HG02970 (cell line): ENCODE measurements around the gene FILIP1.

Experiments used
- ATAC-seq: cut with Tn5 transposase; IDR thresholded peaks from one replicate; pipeline ENCODE4 v1.9.1; 2021; ENCODE audit warnings: mild to moderate bottlenecking, moderate library complexity, moderate number of reproducible peaks; ENCODE audit not compliant: unreplicated experiment, low FRiP score

Gene FILIP1

GRCh38 chr6:75280131-75280855 is 213.3 kb downstream of the FILIP1 start:
- no peak for ATAC-seq

DNA sequence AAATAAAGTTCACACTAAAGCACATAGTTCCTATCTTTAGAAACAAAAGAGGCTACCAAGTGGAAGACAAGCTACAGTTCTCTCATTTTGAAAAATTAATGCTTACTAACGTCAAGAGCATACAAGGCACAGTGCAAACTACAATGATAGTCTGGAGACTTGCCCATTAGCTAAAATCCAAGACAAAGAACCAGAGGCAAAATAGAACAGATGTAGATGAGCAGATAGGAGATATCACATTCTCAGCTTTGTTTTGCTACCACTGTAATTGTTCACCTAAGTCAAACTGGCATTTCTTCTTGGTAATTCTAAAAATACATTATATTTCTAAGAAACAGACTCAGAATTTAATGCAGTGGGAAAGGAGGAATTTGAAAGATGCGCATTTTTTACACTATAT is 214.2 kb downstream of the FILIP1 start:
- ATAC-seq = no peak

GRCh38 chr6:75278474-75279077 is 215.0 kb downstream of the FILIP1 start:
- no peak for ATAC-seq

DNA sequence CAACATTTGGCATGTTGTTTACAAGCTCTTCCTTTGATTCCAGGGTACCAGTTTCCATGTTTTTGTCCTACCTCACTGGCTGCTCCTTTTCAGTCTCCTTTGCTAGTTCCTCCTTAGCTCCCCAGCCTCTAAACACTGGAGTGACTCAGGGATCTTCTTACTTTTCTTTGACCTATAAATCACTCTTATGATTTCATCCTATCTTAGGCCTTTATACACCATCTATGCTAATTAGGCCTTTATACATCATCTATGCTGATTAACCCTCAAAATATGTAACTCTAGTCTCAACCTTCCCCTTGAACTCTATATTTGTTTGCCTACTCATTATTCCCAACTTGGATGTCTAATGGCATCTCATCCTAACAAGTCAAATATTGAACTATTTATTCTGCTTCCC is 218.5 kb downstream of the FILIP1 start:
- no peak for ATAC-seq

GRCh38 chr6:75273009-75273408 is 220.6 kb downstream of the FILIP1 start:
- ATAC-seq = no peak

DNA sequence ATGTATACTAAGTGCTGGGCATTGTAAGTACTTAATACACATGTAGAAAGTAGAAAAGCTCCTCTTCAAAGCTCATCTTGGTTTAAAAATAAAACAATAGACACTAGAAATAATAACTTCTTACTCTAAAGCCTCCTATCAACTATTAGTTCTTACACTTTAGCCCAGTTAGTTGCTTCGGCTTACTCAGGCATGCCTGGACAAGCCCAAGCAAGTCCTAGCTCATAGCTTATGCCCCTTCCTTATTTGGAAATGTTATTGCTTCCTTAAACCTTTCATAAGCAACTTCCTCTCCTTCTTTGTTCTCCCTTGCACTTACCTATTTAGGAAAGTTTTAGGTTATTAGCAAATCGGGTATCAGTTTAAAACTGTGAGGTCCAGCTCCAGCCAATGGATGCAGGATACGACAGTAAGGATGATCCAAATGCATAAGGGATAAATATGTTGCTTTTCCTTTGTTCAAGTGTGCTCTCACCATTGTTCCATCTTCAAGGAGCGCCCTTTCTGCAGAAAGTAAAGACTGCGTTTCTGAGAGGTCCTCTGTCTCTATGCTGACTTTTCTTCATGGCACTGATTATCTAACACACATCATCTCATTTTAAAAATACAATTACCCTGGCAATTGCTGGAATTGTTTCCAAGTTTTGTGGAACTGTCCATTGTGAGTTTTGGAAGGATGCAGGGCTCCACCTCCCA is 221.3 kb downstream of the FILIP1 start:
- no peak for ATAC-seq

- no peak for ATAC-seq
These were observed 224.6 kb downstream of the FILIP1 start for GRCh38 chr6:75268988-75269354.

DNA sequence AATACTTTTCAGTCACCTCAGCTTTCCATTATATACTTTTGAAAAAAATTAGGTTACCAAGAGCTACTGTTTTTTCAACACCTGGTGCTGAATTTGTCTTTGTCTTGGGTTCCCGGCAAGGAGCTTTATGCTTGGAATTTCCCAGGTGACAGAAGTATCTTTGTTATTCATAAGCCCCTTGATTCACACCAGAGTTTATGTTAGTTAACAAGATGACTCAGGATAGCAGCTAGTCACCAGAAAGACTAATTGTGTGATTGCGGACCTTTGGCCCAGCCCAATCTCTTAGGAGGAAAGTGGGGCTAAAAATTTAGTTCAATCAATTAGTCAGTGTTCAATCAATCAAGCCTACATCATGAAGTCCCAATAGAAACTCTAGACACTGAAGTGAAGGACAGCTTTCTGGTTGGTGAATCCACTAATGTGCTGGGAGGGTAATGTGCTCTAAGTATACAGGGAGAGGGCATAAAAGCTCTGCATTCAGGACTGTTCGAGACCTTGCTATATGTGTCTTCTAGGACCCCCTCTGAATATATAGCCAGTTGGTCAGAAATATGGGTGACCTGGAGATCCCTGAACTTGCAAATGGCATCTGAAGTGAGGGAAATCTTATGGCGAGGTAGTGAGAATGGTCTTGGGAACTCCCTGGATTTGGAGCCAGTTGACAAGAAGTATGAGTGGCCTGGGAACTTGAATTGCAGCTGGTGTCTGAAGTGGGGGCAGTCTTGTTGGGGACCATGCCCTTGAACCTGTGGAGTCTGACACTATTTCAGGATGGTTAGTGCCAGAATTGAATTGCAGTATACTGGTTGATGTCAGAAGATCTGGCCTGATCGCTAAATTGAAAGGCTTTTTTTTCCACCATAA is 225.2 kb downstream of the FILIP1 start:
- no peak for ATAC-seq

- no peak for ATAC-seq
These were observed 226.1 kb downstream of the FILIP1 start for GRCh38 chr6:75267461-75267860.

GRCh38 chr6:75266716-75267291 is 226.8 kb downstream of the FILIP1 start:
- peak; percentile 48 for ATAC-seq

DNA sequence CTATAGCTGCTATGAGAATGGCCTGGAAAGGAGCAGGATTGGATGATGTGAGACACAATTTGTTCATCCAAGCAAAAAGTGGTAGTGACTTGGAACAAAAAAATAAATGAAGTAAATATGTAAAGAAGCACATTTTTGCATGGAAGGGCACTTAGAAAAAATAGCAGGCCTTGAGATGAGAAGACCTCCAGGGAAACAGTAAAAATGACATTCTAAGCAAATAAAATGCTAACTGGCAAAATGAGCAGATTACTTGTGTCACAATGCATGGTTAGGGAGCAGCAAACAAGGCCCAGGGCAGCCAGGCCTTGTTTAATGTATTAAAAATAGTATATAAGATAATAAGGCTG is 230.2 kb downstream of the FILIP1 start:
- no peak for ATAC-seq

DNA sequence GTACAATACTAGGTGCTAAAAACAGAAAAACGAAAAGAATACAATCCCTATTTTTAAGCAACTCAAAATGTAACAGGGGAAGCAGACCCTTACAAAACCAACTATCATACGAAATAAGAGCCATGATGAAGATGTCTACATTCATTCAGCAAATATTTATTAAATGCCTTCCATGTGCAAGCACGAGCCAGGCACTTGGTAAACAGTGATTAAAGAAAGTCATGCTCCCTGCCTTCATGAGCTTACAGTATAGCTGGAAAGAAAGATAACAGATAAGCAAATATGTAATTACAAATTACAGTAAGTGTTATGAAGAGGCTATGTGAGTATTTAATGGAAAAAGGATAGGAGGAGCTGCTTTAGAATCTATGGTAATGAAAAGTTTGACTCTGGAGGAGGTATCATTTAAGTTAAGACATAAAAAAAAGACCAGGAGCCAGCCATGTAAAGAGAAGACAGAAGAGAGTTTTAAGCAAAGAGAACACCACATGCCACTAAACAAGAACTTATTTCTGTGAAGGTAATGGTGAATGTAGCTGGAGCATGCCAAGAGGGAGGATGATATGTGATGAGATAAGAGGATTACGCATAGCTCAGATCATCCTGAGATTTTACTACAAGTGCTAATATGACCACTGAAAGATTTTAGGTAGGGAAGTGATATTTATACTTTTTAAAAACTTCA is 230.7 kb downstream of the FILIP1 start:
- no peak for ATAC-seq

GRCh38 chr6:75261299-75261698 is 232.3 kb downstream of the FILIP1 start:
- no peak for ATAC-seq

GRCh38 chr6:75257343-75258087 is 236.1 kb downstream of the FILIP1 start:
- no peak for ATAC-seq

DNA sequence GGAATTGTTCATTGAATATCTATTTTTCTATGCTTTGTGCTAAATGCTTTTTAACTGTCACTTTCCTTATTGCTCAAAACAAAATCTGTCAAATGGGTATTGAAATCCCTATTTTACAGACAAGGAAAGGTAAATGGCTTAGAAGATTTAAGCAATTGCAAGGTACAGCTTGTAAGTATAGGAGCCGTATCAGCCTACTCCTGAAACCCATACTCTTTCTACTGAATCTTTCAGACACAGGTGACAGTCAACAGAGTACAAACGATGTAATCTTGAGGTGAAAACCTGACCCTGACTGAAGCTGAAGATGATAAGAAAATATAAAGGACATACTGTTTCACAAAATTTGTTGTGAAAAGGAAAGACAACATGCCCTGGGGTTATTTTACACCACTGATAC is 243.0 kb downstream of the FILIP1 start:
- no peak for ATAC-seq

GRCh38 chr6:75249837-75250236 is 243.8 kb downstream of the FILIP1 start:
- ATAC-seq = no peak

GRCh38 chr6:75246386-75246785 is 247.2 kb downstream of the FILIP1 start:
- no peak for ATAC-seq

- peak; percentile 6 for ATAC-seq
These were observed 249.5 kb downstream of the FILIP1 start for GRCh38 chr6:75244063-75244584.
